Breast epithelium (tissue), 3 donors: ENCODE results near the gene RETREG1.

Experiments
- CTCF ChIP-seq, 3 donors: fragments of 450-650 bp; IDR thresholded peaks; one replicate each; pipeline ENCODE4 v1.5.1; 2016 to 2017; ENCODE audit warnings: antibody characterized with exemption in 3 of 3, mild to moderate bottlenecking in 3 of 3, moderate library complexity in 3 of 3
- POLR2A ChIP-seq: fragments of 450-650 bp; IDR thresholded peaks from one replicate; pipeline ENCODE4 v1.6.1; 2016; ENCODE audit warnings: antibody characterized with exemption, mild to moderate bottlenecking, moderate library complexity
- POLR2AphosphoS5 ChIP-seq, 3 donors: sonication (generic); formaldehyde crosslinking; IDR thresholded peaks; one replicate each; pipeline ENCODE4 v1.6.1; 2017; ENCODE audit warnings: antibody characterized with exemption in 3 of 3

GRCh38 chr5:16600397-16600796 is 16.4 kb downstream of the RETREG1 start:
- no peak for TF ChIP-seq CTCF (IDR thresholded peaks at IDR 0.05)
- no peak for TF ChIP-seq POLR2A
- no peak for TF ChIP-seq POLR2AphosphoS5 (IDR thresholded peaks at IDR 0.05)
